ENCODE data around the gene JADE2. TPM values are rescaled to one million over a fixed set of nuclear protein-coding genes. Genes with fewer than 3 reads are reported as not detected.

The JADE2 gene
- total and polyA plus RNA-seq, 2 donors (not counting 3 experiments of a cell fraction or from before 2014, with no cell fraction given), result 11.6 to 31.1 TPM

- dilution Hi-C loops (cut with MboI; ENCODE audit: extremely low pct_ligation_motif_present, low sequenced_read_pairs) (no loop called here), intact Hi-C loops (cut with micrococcal nuclease) (no loop called here)
- Histone ChIP-seq H3K9me3 (replicated peaks; ENCODE audit: control insufficient read depth, insufficient read depth, low read length) (no peaks in the 10 kb centered on the region), H3K9me1 (replicated peaks; ENCODE audit: control insufficient read depth, extremely low read depth, insufficient read depth, low read length) (no peaks in the 10 kb centered on the region), H3K27ac (ENCODE audit: insufficient read depth, low read depth, low read length) (no peak overlapping the region), H3K9ac (replicated peaks; ENCODE audit: extremely low read depth, insufficient read depth, low read length) (no peak overlapping the region), H3K4me3 (replicated peaks in 1 of 3; ENCODE audit: insufficient read depth in 1 of 3, low read depth in 1 of 3, low read length in 3 of 3) (no peak overlapping the region), H3K4me1 (ENCODE audit: control insufficient read depth, extremely low read depth, insufficient read depth, low read length) (peaks cover 45% of the 10 kb centered on the region), H3K79me2 (ENCODE audit: control insufficient read depth, insufficient read depth, low read length) (peaks cover under 1% of the 10 kb centered on the region), H2AFZ (ENCODE audit: low read depth, low read length) (no peak overlapping the region), H3K36me3 (ENCODE audit: control insufficient read depth in 2 of 2, extremely low read depth in 1 of 2, insufficient read depth in 2 of 2, low read length in 2 of 2) (peaks cover 0 to 28% of the 10 kb centered on the region in 2 experiments), H3K27me3 (ENCODE audit: control insufficient read depth in 2 of 2, insufficient read depth in 2 of 2, low read length in 2 of 2) (no peaks in the 10 kb centered on the region), H3K4me2 (ENCODE audit: insufficient read depth, low read length) (no peak overlapping the region), H4K20me1 (replicated peaks; ENCODE audit: control insufficient read depth, extremely low read depth, insufficient read depth, low read length) (no peaks in the 10 kb centered on the region)
- DNase-seq (ENCODE audit: low read depth, low spot score) (no peak), FAIRE-seq (no peak)
- BruUV-seq (replicated peaks), result no TSS peak
- ChIA-PET CTCF (interaction anchor here (1.3 to 1.4 kb wide), 2 partner anchors 10 to 37 kb away, joined by 3 read pairs; no protein-coding TSS in a partner anchor), POLR2A (no interaction called here)
- TF ChIP-seq CTCF (IDR thresholded peaks at IDR 0.05; ENCODE audit: extremely low read depth in 1 of 2, insufficient read depth in 1 of 2, low read depth in 1 of 2, low read length in 2 of 2), result no peak
- no peak for TF ChIP-seq POLR2AphosphoS5 (IDR thresholded peaks at IDR 0.05; ENCODE audit: insufficient read depth, low read depth, low read length)
- TF ChIP-seq FOS (IDR thresholded peaks at IDR 0.05; ENCODE audit: borderline replicate concordance, insufficient read depth, low read length), result no peak
- TF ChIP-seq MAX (IDR thresholded peaks at IDR 0.05; ENCODE audit: insufficient read depth, insufficient read length), result no peak
- TF ChIP-seq JUN (IDR thresholded peaks at IDR 0.05; ENCODE audit: borderline replicate concordance, insufficient read depth, insufficient read length, low read depth), result no peak
- no peak for TF ChIP-seq MYC (IDR thresholded peaks at IDR 0.05; ENCODE audit: low read depth, low read length)
- no peak for TF ChIP-seq EZH2 (IDR thresholded peaks at IDR 0.05; ENCODE audit: borderline replicate concordance, low read depth, low read length, severe bottlenecking)
- TF ChIP-seq GATA2 (IDR thresholded peaks at IDR 0.05; ENCODE audit: insufficient read depth, insufficient read length, low read depth, low read length), result no peak
- TF ChIP-seq POLR2A (IDR thresholded peaks at IDR 0.05; ENCODE audit: low read depth, low read length), result no peak
Measured at GRCh38 chr5:134564396-134564795, 38.9 kb downstream of the JADE2 start.
